HG02884 (cell line): Measurements from ENCODE around the gene UPF1.
"Not testable (repeated sequence)": the region's sequence is repeated elsewhere in the genome, so short reads cannot be mapped to it uniquely, and the experiment has no call there.

Experiments used
- ATAC-seq: cut with Tn5 transposase; IDR thresholded peaks from one replicate; pipeline ENCODE4 v1.9.1; 2021; ENCODE audit warnings: mild to moderate bottlenecking, moderate library complexity; ENCODE audit not compliant: unreplicated experiment

Gene UPF1

GRCh38 chr19:18895824-18896341 lies 64.1 kb downstream of the UPF1 start, which contains the start of gene CERS1:
Gene CERS1 (minus strand): TSS chr19:18896158. CDS start chr19:18896072, 86 bp downstream.
- ATAC-seq = no peak

- no peak for ATAC-seq
Measured at GRCh38 chr19:18896421-18896841, 64.7 kb downstream of the UPF1 start.

GRCh38 chr19:18897094-18898029 lies 65.6 kb downstream of the UPF1 start:
- no peak for ATAC-seq

GRCh38 chr19:18898081-18898606 lies 66.4 kb downstream of the UPF1 start:
- ATAC-seq = no peak

GRCh38 chr19:18898607-18899408 lies 67.0 kb downstream of the UPF1 start:
- ATAC-seq = no peak

GRCh38 chr19:18899624-18900560 lies 68.1 kb downstream of the UPF1 start:
- ATAC-seq = no peak

GRCh38 chr19:18900700-18901481 lies 69.1 kb downstream of the UPF1 start:
- no peak for ATAC-seq

GRCh38 chr19:18901491-18901890 lies 69.7 kb downstream of the UPF1 start:
- no peak for ATAC-seq

- not testable (repeated sequence) for ATAC-seq
Measured at GRCh38 chr19:18902519-18902918, 70.8 kb downstream of the UPF1 start.

- ATAC-seq = no peak
Measured at GRCh38 chr19:18903156-18904037, 71.6 kb downstream of the UPF1 start.

GRCh38 chr19:18904334-18905057 lies 72.7 kb downstream of the UPF1 start:
- ATAC-seq = no peak

- ATAC-seq = no peak
Measured at GRCh38 chr19:18905058-18905456, 73.3 kb downstream of the UPF1 start.

- no peak for ATAC-seq
Measured at GRCh38 chr19:18905513-18906236, 73.9 kb downstream of the UPF1 start.

GRCh38 chr19:18906605-18907519 lies 75.1 kb downstream of the UPF1 start:
- no peak for ATAC-seq

- no peak for ATAC-seq
Measured at GRCh38 chr19:18908917-18909619, 77.3 kb downstream of the UPF1 start.
